ENCODE results near the gene SIPA1L3.
"Not testable (repeated sequence)": the region's sequence is repeated elsewhere in the genome, so short reads cannot be mapped to it uniquely, and the experiment has no call there.

Gene SIPA1L3

GRCh38 chr19:38025909-38026307 lies 118.9 kb downstream of the SIPA1L3 start:
- no peaks in the 10 kb centered on the region for H3K36me3 Mint-ChIP-seq (ENCODE audit: low read depth)
- no peak overlapping the region for H3K4me3 Mint-ChIP-seq
- no peaks in the 10 kb centered on the region for H3K27me3 Mint-ChIP-seq (ENCODE audit: low read depth)
- no peaks in the 10 kb centered on the region for H3K9me3 Mint-ChIP-seq
- DNase-seq (ENCODE audit: low spot score), result no peak
- no peaks in the 10 kb centered on the region for H3K4me1 Mint-ChIP-seq (ENCODE audit: low read depth)
- H3K27ac Mint-ChIP-seq, result no peak overlapping the region

- no peak overlapping the region for H3K4me3 Mint-ChIP-seq
- H3K9me3 Mint-ChIP-seq, result no peaks in the 10 kb centered on the region
- H3K4me1 Mint-ChIP-seq (ENCODE audit: low read depth), result no peaks in the 10 kb centered on the region
- no peak overlapping the region for H3K27ac Mint-ChIP-seq
- no peaks in the 10 kb centered on the region for H3K27me3 Mint-ChIP-seq (ENCODE audit: low read depth)
- H3K36me3 Mint-ChIP-seq (ENCODE audit: low read depth), result peaks cover 4% of the 10 kb centered on the region
- DNase-seq (ENCODE audit: low spot score), result no peak
Measured at GRCh38 chr19:38028913-38029510, 122.0 kb downstream of the SIPA1L3 start.

GRCh38 chr19:38030001-38030400 lies 123.0 kb downstream of the SIPA1L3 start:
- H3K4me3 Mint-ChIP-seq; H3K4me1 Mint-ChIP-seq (ENCODE audit: low read depth); H3K27ac Mint-ChIP-seq: not testable (repeated sequence)

GRCh38 chr19:38030686-38031422 lies 123.8 kb downstream of the SIPA1L3 start:
- H3K9me3 Mint-ChIP-seq, result no peaks in the 10 kb centered on the region
- H3K4me1 Mint-ChIP-seq (ENCODE audit: low read depth), result no peaks in the 10 kb centered on the region
- no peaks in the 10 kb centered on the region for H3K27me3 Mint-ChIP-seq (ENCODE audit: low read depth)
- H3K27ac Mint-ChIP-seq, result peak overlapping the region; percentile 6
- peaks cover 4% of the 10 kb centered on the region for H3K36me3 Mint-ChIP-seq (ENCODE audit: low read depth)
- H3K4me3 Mint-ChIP-seq, result no peak overlapping the region
- DNase-seq (ENCODE audit: low spot score), result no peak

More at GRCh38 chr19:38030001-38030400, 123.0 kb downstream of the SIPA1L3 start:
- DNase-seq (ENCODE audit: low spot score); H3K36me3 Mint-ChIP-seq (ENCODE audit: low read depth); H3K9me3 Mint-ChIP-seq; H3K27me3 Mint-ChIP-seq (ENCODE audit: low read depth): not testable (repeated sequence)

GRCh38 chr19:38031423-38031770 lies 124.4 kb downstream of the SIPA1L3 start:
- DNase-seq (ENCODE audit: low spot score), result no peak
- no peaks in the 10 kb centered on the region for H3K4me1 Mint-ChIP-seq (ENCODE audit: low read depth)
- H3K27me3 Mint-ChIP-seq (ENCODE audit: low read depth), result no peaks in the 10 kb centered on the region
- peak overlapping the region; percentile 6 for H3K27ac Mint-ChIP-seq
- no peak overlapping the region for H3K4me3 Mint-ChIP-seq
- peaks cover 4% of the 10 kb centered on the region for H3K36me3 Mint-ChIP-seq (ENCODE audit: low read depth)
- no peaks in the 10 kb centered on the region for H3K9me3 Mint-ChIP-seq

GRCh38 chr19:38032151-38032550 lies 125.1 kb downstream of the SIPA1L3 start:
- no peaks in the 10 kb centered on the region for H3K27me3 Mint-ChIP-seq (ENCODE audit: low read depth)
- H3K27ac Mint-ChIP-seq, result no peak overlapping the region
- peaks cover 4% of the 10 kb centered on the region for H3K36me3 Mint-ChIP-seq (ENCODE audit: low read depth)
- no peak overlapping the region for H3K4me3 Mint-ChIP-seq
- H3K4me1 Mint-ChIP-seq (ENCODE audit: low read depth), result no peaks in the 10 kb centered on the region
- no peaks in the 10 kb centered on the region for H3K9me3 Mint-ChIP-seq
- DNase-seq (ENCODE audit: low spot score), result no peak

- no peak for DNase-seq (ENCODE audit: low spot score)
- H3K27me3 Mint-ChIP-seq (ENCODE audit: low read depth), result no peaks in the 10 kb centered on the region
- no peaks in the 10 kb centered on the region for H3K9me3 Mint-ChIP-seq
- H3K27ac Mint-ChIP-seq, result no peak overlapping the region
- H3K4me1 Mint-ChIP-seq (ENCODE audit: low read depth), result no peaks in the 10 kb centered on the region
- H3K4me3 Mint-ChIP-seq, result no peak overlapping the region
- H3K36me3 Mint-ChIP-seq (ENCODE audit: low read depth), result peaks cover 4% of the 10 kb centered on the region
Measured at GRCh38 chr19:38032951-38033350, 125.9 kb downstream of the SIPA1L3 start.

GRCh38 chr19:38033658-38034491 lies 126.9 kb downstream of the SIPA1L3 start:
- DNase-seq (ENCODE audit: low spot score), result no peak
- no peak overlapping the region for H3K27ac Mint-ChIP-seq
- H3K27me3 Mint-ChIP-seq (ENCODE audit: low read depth), result no peaks in the 10 kb centered on the region
- H3K4me1 Mint-ChIP-seq (ENCODE audit: low read depth), result no peaks in the 10 kb centered on the region
- H3K9me3 Mint-ChIP-seq, result no peaks in the 10 kb centered on the region
- peaks cover 4% of the 10 kb centered on the region for H3K36me3 Mint-ChIP-seq (ENCODE audit: low read depth)
- H3K4me3 Mint-ChIP-seq, result no peak overlapping the region

GRCh38 chr19:38034492-38034860 lies 127.5 kb downstream of the SIPA1L3 start:
- Mint-ChIP-seq H3K4me3 (no peak overlapping the region), H3K27me3 (ENCODE audit: low read depth) (no peaks in the 10 kb centered on the region), H3K27ac (no peak overlapping the region), H3K4me1 (ENCODE audit: low read depth) (no peaks in the 10 kb centered on the region), H3K9me3 (no peaks in the 10 kb centered on the region), H3K36me3 (ENCODE audit: low read depth) (peaks cover 4% of the 10 kb centered on the region)
- no peak for DNase-seq (ENCODE audit: low spot score)

GRCh38 chr19:38035515-38036495 lies 128.8 kb downstream of the SIPA1L3 start:
- Mint-ChIP-seq H3K27me3 (ENCODE audit: low read depth) (no peaks in the 10 kb centered on the region), H3K36me3 (ENCODE audit: low read depth) (peaks cover 4% of the 10 kb centered on the region), H3K4me3 (no peak overlapping the region), H3K4me1 (ENCODE audit: low read depth) (no peaks in the 10 kb centered on the region), H3K9me3 (no peaks in the 10 kb centered on the region), H3K27ac (no peak overlapping the region)
- no peak for DNase-seq (ENCODE audit: low spot score)

GRCh38 chr19:38036707-38037611 lies 130.0 kb downstream of the SIPA1L3 start:
- H3K27ac Mint-ChIP-seq, result no peak overlapping the region
- peaks cover 2% of the 10 kb centered on the region for H3K9me3 Mint-ChIP-seq
- H3K4me1 Mint-ChIP-seq (ENCODE audit: low read depth), result no peaks in the 10 kb centered on the region
- H3K4me3 Mint-ChIP-seq, result no peak overlapping the region
- DNase-seq (ENCODE audit: low spot score), result no peak
- no peaks in the 10 kb centered on the region for H3K36me3 Mint-ChIP-seq (ENCODE audit: low read depth)
- H3K27me3 Mint-ChIP-seq (ENCODE audit: low read depth), result no peaks in the 10 kb centered on the region

- DNase-seq (ENCODE audit: low spot score), result no peak
- Mint-ChIP-seq H3K36me3 (ENCODE audit: low read depth) (no peaks in the 10 kb centered on the region), H3K4me3 (no peak overlapping the region), H3K27me3 (ENCODE audit: low read depth) (no peaks in the 10 kb centered on the region), H3K27ac (no peak overlapping the region), H3K4me1 (ENCODE audit: low read depth) (no peaks in the 10 kb centered on the region), H3K9me3 (peaks cover 4% of the 10 kb centered on the region)
Measured at GRCh38 chr19:38039966-38040365, 133.0 kb downstream of the SIPA1L3 start.

GRCh38 chr19:38042132-38042531 lies 135.1 kb downstream of the SIPA1L3 start:
- no peak overlapping the region for H3K4me3 Mint-ChIP-seq
- DNase-seq (ENCODE audit: low spot score), result no peak
- no peaks in the 10 kb centered on the region for H3K27me3 Mint-ChIP-seq (ENCODE audit: low read depth)
- H3K9me3 Mint-ChIP-seq, result peaks cover 4% of the 10 kb centered on the region
- no peak overlapping the region for H3K27ac Mint-ChIP-seq
- no peaks in the 10 kb centered on the region for H3K36me3 Mint-ChIP-seq (ENCODE audit: low read depth)
- H3K4me1 Mint-ChIP-seq (ENCODE audit: low read depth), result peaks cover 3% of the 10 kb centered on the region

Measured in T-helper 2 cell treated with Interferon-gamma antibody and Interleukin-4, amounts not matched to agents 5 μg/mL and 100 μg/mL, for 36 hours (primary cell).